HG03039 (cell line): ENCODE data around the gene PLTP.
"Not testable (repeated sequence)": the region's sequence is repeated elsewhere in the genome, so short reads cannot be mapped to it uniquely, and the experiment has no call there.

Experiments used
- ATAC-seq: cut with Tn5 transposase; IDR thresholded peaks from one replicate; pipeline ENCODE4 v1.9.1; 2021; ENCODE audit warnings: mild to moderate bottlenecking, moderate library complexity; ENCODE audit not compliant: unreplicated experiment

Gene PLTP

DNA sequence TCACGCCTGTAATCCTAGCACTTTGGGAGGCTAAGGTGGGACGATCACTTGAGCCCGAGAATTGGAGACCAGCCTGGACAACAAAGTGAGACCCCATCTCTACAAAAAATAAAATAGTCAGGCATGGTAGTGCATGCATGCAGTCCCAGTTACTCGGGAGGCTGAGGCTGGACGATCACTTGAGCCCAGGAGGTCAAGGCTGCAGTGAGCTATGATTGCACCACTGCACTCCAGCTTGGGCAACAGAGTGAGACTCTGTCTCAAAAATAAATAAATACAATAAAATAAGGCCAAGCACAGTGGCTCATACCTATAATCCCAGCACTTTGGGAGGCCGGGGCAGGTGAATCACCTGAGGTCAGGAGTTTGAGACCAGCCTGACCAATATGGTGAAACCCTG is 10.6 kb downstream of the PLTP start:
- ATAC-seq: not testable (repeated sequence)

DNA sequence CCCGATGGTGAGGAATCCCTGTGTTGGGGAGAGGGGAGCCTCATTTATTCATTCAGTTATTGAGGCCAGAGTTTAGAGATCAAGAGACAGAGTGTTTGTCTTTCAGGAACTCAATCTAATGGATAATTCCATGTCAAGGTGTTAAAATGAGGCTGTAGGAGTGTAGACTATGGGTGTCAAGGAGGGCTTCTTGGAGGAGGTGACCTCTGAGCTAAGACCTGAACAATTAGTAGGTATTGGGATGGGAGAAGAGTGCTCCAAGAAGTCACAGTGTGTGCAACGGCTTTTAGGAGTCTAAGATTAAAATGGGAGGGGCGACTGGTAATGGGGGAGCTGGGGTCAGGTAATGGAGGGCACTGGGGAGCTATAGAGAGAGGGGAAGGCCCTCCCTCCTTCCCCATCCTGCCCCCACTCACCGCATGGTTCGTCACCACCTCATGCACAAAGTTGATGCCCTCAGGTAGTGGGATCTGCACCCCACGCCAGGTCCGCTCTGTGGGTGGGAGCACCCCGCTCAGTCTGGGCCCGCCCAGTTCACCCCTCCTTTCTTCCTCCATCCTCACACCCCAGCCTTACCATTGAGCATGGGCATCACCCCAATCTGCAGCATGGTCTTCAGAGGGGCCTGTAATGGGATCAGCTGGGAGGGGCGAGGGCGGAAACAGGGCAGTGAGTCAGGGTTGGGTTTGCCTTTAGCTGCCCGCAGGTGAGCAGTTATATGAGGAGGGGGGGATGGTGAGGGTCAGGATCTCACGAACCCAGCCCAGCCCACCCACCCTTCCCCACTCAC is 12.7 kb downstream of the PLTP start:
- ATAC-seq: no peak

DNA sequence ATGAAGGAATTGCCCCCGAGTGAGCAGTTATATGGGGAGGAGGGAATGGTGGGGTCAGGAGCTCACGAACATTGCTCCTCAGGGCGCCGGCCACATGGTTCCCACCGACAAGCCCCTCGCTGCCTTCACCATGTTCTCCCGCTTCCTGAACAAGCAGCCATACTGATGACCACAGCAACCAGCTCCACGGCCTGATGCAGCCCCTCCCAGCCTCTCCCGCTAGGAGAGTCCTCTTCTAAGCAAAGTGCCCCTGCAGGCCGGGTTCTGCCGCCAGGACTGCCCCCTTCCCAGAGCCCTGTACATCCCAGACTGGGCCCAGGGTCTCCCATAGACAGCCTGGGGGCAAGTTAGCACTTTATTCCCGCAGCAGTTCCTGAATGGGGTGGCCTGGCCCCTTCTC is 13.7 kb downstream of the PLTP start:
- ATAC-seq: no peak

DNA sequence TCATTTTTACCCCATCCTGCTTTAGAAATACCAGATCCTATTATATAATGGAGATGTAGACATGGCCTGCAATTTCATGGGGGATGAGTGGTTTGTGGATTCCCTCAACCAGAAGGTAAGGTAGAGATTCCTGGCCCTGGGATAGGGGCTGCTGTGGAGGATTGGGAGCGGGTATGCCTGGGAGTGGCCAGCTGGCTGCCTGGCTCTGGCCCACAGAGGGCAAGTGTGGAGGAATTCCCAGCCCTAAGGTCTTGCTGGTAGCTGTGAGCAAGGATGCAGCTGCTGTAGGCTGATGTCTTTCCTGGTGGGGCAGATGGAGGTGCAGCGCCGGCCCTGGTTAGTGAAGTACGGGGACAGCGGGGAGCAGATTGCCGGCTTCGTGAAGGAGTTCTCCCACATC is 14.3 kb downstream of the PLTP start:
- no peak for ATAC-seq

DNA sequence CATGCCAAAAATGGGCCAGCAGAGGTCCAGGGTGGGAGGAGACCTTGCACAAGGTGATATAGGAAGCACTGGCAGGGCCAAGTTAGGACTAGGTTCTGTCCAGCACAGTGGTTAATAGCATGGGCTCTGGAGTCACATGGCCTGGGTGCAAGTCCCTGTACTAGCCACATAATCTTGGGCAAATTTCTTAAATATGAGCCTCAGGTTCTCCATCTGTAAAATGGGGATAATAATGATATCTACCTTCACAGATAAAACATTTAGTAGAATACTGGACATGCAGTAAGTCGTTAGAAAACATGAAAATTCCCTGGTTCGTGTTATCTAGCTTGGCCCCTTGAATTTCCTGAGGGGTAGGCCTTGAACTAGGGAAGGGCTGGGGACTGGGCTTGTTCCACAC is 14.7 kb downstream of the PLTP start:
- ATAC-seq: no peak

DNA sequence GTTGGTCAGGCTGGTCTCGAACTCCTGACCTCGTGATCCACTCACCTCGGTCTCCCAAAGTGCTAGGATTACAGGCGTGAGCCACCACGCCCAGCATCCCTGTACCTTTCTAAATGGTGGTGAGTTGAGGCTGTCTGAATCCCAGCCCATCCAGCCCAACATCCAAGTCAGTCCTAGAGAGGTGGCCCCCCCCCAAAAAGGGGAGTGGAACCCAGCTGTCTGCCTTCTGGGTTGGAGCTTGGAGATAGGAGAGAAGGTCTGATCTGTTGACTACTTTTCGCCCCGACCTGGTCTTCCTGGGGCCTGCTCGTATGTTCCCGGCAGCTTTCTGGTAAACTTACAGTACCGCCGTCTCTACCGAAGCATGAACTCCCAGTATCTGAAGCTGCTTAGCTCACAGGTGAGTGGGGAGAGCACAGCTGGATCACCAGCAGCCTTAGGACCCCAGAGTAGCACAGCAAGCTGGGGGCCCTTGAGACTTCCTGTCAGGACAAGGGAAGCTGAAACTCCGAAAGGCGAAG is 15.3 kb downstream of the PLTP start:
- ATAC-seq: no peak

DNA sequence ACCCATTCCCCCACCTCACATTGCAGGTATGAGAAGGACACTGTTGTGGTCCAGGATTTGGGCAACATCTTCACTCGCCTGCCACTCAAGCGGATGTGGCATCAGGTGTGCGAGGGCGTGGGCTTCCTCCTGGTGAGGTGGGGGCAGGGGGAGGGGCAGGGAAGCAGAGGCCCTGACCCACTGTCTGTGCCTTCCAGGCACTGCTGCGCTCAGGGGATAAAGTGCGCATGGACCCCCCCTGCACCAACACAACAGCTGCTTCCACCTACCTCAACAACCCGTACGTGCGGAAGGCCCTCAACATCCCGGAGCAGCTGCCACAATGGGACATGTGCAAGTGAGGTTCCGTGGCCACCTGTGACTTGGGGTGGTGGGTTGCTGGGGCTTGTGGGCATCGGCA is 17.2 kb downstream of the PLTP start:
- ATAC-seq: no peak

DNA sequence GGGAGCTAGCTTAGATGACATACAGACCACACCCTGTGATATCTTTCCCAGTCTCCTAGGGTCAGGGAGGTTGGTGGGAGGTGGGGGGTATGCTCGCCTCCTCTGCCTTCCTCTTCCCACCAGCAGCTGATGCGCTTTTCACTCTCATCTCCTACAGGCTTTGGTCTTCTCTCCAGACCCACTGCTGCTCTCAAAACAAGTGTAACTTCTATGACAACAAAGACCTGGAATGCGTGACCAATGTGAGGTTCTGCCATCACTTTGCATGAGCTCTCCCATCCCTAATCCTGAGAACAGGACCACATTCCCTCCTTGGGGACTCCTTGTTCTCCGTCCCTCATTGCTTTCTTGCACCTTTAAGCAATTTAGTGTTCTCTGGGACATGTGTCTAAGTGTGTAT is 18.1 kb downstream of the PLTP start:
- no peak for ATAC-seq

DNA sequence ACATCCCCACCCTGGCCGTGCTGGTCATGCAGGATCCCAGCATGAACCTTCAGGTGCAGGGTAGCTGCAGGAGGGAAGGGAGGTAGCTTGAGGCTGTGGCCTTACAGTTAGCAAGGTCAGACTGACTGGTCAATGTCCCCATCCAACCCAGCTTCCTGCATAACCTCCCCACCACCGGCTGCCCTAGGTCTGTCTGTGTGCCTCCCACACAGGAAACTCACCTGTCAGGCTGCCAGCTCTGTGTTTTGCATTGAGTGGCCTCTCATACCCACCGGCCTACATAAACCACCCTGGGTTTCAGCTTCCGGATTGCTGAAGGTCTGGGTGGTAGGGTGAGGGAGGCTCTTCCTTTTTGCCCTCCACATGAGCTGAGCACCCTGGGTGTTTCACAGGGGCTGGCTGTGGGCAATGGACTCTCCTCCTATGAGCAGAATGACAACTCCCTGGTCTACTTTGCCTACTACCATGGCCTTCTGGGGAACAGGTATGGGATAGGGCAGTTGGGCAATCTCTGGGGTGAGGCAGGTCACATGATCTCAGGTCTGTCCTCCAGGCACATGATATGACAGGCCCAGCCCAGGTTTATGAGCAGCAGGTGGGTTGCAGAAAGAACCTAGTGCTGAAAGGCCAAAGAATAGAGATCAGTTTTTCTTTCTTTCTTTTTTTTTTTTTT is 19.0 kb downstream of the PLTP start:
- ATAC-seq: no peak

DNA sequence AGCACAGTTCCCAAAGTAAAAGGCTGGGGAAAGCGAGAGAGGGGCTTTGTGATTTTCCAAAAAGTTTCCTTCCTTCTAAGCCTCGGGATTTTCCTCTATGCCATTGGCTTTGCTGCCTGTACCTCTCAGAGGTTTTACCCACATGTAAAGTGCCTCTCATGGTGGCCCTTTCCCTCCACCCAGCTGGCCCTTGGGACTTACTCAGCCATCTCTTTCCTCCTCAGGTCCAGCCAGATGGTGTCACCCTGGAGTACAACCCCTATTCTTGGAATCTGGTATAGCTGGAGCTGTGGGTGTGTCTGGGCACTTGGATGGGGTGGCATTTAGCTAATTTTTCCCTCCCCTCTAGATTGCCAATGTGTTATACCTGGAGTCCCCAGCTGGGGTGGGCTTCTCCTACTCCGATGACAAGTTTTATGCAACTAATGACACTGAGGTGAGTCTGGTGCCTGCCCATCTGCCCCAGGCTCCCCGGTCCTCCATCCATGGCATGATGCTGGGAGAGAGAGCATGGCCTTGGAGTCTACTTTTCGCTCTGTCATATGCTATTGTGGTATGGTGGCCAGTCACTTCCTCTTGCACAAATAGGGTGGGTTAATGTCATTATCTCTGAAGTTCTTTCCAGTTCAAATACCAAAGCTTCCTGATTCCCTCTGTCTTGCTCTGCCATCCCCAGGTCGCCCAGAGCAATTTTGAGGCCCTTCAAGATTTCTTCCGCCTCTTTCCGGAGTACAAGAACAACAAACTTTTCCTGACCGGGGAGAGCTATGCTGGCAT is 19.7 kb downstream of the PLTP start:
- ATAC-seq: no peak

DNA sequence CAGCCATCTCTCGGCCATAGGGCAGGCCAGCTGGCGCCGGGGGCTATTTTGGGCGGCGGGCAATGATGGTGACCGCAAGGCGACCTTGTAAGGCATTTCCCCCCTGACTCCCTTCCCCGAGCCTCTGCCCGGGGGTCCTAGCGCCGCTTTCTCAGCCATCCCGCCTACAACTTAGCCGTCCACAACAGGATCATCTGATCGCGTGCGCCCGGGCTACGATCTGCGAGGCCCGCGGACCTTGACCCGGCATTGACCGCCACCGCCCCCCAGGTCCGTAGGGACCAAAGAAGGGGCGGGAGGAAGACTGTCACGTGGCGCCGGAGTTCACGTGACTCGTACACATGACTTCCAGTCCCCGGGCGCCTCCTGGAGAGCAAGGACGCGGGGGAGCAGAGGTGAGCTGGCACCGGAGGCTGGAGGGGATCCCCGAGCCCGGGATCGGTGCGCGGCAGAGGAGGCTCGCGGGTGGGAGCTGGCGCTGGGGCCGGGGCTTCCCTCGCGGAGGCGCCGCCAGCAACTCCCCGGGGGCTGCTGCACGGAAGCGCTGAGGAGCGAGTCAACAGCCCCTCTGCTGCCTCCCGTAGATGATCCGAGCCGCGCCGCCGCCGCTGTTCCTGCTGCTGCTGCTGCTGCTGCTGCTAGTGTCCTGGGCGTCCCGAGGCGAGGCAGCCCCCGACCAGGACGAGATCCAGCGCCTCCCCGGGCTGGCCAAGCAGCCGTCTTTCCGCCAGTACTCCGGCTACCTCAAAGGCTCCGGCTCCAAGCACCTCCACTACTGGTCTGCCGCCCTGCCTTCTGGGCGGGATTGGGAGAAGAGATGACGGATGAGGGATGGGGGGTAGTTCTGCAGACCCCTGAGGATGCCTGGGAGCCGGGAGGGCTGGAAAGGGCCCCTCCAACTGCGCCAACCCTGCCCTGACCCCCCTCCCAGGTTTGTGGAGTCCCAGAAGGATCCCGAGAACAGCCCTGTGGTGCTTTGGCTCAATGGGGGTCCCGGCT is 20.7 kb downstream of the PLTP start, which contains the start of the genes CTSA and NEURL2:
Gene CTSA, plus strand, starts transcription at position 351 of the 999 bp plus-strand sequence. Its CDS starts 234 bp downstream, at position 585.
Gene NEURL2, minus strand, starts transcription at position 224 of the 999 bp plus-strand sequence. Its CDS starts 217 bp downstream, at position 7.
- ATAC-seq: peak; percentile 64

DNA sequence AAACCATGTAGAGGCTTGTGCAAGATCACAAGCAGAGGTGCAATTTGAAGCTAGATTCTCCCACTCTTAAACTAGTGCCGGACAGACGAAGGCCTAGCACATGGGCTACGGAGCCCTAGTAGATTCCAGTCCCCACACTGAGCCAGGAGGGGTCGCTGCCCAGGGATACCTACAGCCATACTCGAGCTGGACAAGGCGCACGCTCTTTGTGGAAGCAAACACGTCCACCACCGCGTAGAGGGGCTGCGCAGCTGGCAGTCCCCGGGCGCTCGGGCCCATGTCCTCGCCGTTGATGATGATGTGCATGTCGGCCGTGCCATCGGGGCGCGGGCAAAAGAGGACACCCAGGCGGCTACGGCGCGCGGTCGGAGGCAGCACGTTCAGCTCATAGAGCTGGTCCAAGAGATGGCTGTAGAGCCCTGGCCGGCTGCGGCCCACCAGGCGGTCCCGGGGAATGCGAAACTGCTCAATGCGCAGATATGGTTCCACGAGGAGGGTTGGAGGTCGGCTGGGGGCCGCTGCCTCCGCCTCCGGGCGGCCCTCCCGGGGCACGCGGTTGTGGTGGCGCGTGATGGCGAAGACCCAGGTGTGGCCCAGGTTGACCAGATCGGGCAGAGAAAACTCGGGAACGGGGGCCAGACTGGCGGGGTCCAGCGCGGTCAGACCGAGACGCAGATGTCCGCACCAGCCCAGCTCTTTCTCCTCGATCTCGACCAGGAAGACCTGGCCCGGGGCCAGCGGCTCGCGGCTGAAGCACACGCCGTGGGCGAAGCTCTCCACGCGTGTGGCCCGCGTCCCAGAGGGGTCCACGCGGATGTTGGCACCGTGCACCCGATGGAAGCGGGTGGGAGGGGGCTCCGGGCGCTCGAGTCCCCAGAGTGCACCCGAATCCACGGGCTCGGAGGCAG is 21.6 kb downstream of the PLTP start:
- no peak for ATAC-seq

DNA sequence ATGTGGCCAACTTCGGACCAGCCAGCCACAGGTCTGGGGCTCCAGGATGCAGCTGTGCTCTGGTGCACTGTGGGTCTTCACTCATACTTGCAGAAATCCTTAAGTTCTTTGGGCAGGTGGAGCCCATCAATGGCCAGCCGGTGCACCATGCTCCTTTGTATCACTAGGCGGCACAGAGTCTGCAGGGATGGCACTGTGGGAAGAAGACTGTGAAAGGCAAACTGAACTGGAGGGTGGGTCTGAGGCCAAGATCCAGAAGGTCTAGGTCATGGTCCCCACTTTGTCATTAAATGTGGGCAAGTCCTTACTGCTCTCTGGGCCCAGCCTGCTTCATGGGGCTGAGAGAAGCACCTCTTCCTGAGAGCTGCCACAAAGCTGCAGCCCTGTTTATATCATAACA is 23.3 kb downstream of the PLTP start:
- no peak for ATAC-seq

DNA sequence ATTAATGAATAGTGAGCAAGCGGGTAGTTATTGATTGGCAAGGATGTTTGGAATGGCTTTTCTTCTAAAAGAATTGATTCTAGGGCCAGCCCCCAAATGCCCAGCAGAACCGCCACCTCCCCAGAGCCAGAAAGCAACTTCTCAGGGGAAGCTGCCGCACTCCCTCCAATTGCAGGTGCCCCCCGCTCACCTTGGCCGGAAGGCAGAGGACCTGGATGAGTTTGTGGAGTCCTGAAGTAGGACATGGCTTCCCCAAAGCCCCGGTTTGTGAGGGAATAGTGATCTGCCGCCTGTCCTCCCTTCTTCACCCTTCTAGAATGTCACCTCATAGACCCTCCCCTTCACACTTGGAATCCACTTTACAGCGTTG is 24.6 kb downstream of the PLTP start, which contains the start of gene SPATA25:
Gene SPATA25, minus strand, starts transcription at position 277 of the 370 bp plus-strand sequence. Its CDS starts 32 bp downstream, at position 245.
- ATAC-seq: no peak

DNA sequence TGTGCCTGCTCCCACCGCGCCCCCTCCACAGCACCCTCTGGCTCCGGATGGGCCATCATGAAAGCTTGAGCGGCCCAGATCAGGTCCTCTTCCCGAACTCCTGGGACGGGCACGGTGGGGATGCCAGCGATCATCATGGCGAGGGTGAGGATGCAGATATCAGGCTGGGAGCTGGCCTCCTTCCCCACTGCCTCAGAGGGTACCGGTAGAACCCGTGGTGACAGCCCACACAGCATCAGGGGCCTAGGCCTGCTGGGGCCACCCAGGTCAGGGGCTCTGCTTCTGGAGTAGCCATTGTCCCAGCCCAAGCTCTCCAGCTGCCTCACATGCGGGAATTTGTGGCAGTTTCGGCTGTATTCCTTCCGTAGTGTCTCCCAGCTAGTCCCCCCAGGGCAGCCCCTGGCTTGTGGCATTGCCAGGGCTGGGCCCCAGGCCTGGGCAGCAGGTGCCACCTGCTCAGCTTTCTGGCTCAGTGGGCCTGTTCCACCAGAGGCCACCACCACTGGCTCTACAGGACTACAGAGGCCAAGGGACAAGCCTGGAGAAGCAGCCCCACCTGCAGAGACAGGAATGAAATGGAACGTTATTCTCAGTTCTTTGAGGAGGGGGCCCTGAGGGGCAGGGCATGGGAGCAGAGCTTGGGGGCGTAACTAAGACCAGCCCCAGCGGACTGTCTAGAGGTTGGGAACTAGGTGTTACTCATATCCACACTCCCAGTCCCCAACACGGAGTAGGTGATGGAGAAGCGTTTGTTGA is 25.2 kb downstream of the PLTP start:
- ATAC-seq: no peak

DNA sequence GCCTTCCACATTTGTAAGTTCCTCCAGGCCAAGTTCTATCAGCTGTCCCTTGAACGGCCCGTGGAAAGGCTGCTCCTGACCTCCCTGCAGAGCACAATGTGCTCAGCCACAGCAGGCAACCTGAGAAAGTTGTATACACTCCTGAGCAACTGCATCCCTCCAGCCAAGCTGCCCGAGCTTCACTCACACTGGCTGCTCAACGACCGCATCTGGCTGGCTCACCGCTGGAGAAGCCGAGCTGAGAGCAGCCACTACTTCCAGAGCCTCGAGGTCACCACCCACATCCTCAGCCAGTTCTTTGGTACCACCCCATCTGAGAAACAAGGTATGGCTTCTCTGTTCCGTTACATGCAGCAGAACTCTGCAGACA is 28.9 kb downstream of the PLTP start:
- ATAC-seq: no peak

DNA sequence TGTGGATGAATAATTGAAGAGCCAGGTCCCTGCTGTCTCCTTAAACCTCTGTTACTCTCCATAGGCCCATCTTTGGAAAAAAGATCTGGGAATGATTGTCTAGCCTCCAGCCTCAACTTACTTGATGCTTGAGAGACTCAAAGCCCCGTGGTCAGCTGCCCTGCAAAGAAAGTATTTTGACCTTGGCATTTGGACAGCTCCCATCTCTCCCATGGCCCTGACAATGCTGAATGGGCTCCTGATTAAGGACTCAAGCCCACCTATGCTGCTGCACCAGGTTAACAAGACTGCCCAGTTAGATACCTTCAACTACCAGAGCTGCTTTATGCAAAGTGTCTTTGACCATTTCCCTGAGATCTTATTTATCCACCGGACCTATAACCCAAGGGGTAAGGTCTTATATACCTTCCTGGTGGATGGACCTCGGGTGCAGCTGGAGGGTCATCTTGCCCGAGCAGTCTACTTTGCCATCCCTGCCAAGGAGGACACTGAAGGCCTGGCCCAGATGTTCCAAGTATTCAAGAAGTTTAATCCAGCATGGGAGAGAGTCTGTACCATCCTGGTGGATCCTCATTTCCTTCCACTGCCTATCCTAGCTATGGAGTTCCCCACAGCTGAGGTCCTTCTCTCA is 29.4 kb downstream of the PLTP start:
- ATAC-seq: no peak
